Prostate gland (tissue), 2 donors: ENCODE measurements around the gene SLC37A1. TPM values are rescaled to one million over a fixed set of nuclear protein-coding genes. Genes with fewer than 3 reads are reported as not detected.

Experiments
- DNase-seq: peaks from one replicate; pipeline ENCODE4 v3.0.0-alpha.2; 2019; ENCODE audit warnings: low spot score
- H3K27ac ChIP-seq, 2 donors: fragments of 200-600 bp; sonication (generic); 2 replicates each; pipeline ENCODE4 v1.5.1; 2017 to 2019
- H3K27me3 ChIP-seq: fragments of 200-600 bp; sonication (generic); replicated peaks from 2 replicates; pipeline ENCODE4 v1.5.1; 2019; ENCODE audit not compliant: insufficient read depth
- H3K36me3 ChIP-seq, 2 donors: fragments of 200-600 bp; sonication (generic); 1 replicate in 1 of 2; 2 replicates in 1 of 2; pipeline versions ENCODE4 v1.5.1 to v1.8.1; 2017 to 2019
- H3K4me1 ChIP-seq: fragments of 200-600 bp; sonication (generic); replicated peaks from 2 replicates; pipeline ENCODE4 v1.5.1; 2019
- H3K4me3 ChIP-seq, 2 donors: fragments of 200-600 bp; sonication (generic); 2 replicates each; pipeline ENCODE4 v1.5.1; 2017 to 2019
- H3K9me3 ChIP-seq: fragments of 200-600 bp; sonication (generic); 2 replicates; pipeline ENCODE4 v1.5.1; 2017
- POLR2A ChIP-seq: fragments of 450-650 bp; IDR thresholded peaks from one replicate; pipeline ENCODE4 v1.6.1; 2016; ENCODE audit warnings: antibody characterized with exemption, mild to moderate bottlenecking
- POLR2AphosphoS5 ChIP-seq: sonication (generic); formaldehyde crosslinking; IDR thresholded peaks from one replicate; pipeline ENCODE4 v1.6.1; 2017; ENCODE audit warnings: antibody characterized with exemption
- WGBS: methylation state at CpG from one replicate; pipeline ENCODE4 v1.1.5; 2018; 5-methylcytosine and 5-hydroxymethylcytosine counted together
- intact Hi-C: fragments of 100-400 bp; cut with DNase I; formaldehyde crosslinking; loops from one replicate; pipeline ENCODE4 v1.14.2; 2022
- total RNA-seq, 2 donors: library from RNA; depleted of rRNA; stranded (reverse); fragments of >200 nt; gene quantifications; one replicate each; pipeline ENCODE4 v1.1.0, GENCODE V29; 2016
- TF ChIP-seq, protein P1 (sequence below), 4 experiments: fragments of 200-600 bp in 2 of 4; fragments of 450-650 bp in 2 of 4; sonication (generic) in 2 of 4; IDR thresholded peaks; 1 replicate in 3 of 4; 2 replicates in 1 of 4; pipeline ENCODE4 v1.5.1; 2016 to 2019; ENCODE audit warnings: antibody characterized with exemption in 4 of 4, mild to moderate bottlenecking in 2 of 4, moderate library complexity in 2 of 4

Gene SLC37A1
- total RNA-seq, 2 donors from 2014 or later = 44.2 to 49.6 TPM

DNA sequence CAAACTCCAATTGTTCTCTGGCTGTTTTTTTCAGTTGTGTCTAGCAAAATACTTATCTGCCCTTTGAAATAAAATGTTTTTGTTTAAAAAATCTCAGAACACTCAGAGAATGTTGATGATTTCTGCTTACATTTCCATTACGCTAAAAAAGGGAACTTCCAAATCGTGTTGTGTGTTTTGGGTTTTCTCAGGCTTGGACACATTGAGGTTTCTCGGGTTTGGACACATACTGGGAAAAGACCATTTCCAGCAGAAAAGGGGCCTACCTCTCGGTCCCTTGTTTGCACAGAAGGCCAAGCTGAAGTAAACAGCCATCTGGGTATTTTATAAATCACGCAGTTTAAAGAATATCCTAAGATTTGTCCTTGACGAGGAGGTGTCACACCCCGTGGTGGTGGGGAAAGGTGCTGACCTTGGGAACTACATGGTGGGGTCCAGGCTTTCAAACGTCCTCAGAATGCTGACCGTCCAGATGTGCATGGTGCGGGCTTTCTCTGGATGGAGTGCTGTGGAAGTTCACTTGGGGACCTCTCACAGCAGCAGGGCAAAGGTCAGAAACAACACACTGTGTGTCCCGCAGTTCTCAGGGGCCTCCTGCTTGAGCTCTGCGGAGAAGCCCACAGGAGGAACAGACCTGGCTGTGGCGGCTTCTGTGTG is 67.8 kb downstream of the SLC37A1 start:
- 82% methylated on average over 13 of the region's 13 CpGs for WGBS

DNA sequence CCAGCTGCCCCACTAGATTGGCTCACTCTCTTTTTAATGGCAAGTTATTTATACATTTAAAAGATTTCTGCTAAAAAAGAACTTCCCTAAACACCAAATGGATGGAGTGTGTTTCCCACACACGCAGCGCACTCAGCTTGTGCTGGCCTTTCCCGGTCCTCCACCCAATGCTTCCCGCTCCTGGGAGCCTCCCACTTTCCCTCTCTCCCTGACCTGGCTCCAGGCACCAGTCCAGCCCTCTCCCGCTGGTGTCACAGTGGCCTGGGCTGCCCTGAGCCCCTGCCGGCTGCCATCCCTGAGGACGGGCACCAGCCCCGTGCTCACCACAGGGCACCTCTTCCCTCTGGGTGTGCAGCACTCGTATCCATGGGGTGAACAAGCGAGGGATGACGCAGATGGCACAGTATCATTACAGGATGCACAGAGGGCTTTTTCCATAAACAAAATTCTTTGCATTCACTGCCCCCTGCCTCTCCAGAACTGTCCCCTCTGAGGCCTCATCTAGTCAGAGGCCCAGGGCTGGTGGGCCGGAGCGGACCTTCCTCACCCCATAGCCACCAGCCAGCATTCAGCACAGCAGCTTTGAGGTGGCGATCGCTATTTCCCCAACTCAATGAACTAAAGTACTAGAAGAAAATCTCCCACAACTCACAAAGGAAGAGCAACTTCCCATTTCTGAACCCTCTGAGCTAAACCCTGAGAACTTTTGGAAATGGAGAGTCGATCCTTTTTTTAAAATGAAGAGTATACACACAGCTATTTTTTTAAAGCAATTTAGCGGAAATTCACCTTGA is 68.5 kb downstream of the SLC37A1 start:
- no peaks in the 10 kb centered on the region for H3K27me3 ChIP-seq
- no peak for TF ChIP-seq POLR2A
- TF ChIP-seq, protein P1, sequence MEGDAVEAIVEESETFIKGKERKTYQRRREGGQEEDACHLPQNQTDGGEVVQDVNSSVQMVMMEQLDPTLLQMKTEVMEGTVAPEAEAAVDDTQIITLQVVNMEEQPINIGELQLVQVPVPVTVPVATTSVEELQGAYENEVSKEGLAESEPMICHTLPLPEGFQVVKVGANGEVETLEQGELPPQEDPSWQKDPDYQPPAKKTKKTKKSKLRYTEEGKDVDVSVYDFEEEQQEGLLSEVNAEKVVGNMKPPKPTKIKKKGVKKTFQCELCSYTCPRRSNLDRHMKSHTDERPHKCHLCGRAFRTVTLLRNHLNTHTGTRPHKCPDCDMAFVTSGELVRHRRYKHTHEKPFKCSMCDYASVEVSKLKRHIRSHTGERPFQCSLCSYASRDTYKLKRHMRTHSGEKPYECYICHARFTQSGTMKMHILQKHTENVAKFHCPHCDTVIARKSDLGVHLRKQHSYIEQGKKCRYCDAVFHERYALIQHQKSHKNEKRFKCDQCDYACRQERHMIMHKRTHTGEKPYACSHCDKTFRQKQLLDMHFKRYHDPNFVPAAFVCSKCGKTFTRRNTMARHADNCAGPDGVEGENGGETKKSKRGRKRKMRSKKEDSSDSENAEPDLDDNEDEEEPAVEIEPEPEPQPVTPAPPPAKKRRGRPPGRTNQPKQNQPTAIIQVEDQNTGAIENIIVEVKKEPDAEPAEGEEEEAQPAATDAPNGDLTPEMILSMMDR (IDR thresholded peaks at IDR 0.05) = no peak
- no peak for TF ChIP-seq POLR2AphosphoS5
- H3K4me1 ChIP-seq = no peaks in the 10 kb centered on the region
- no peak overlapping the region for H3K4me3 ChIP-seq
- no peak for DNase-seq
- H3K9me3 ChIP-seq = no peaks in the 10 kb centered on the region
- H3K36me3 ChIP-seq = no peaks in the 10 kb centered on the region
- no peak overlapping the region for H3K27ac ChIP-seq
- intact Hi-C loops = no loop called here
- 93% methylated on average over 17 of the region's 17 CpGs for WGBS

More for the DNA sequence above, 67.8 kb downstream of the SLC37A1 start:
- TF ChIP-seq POLR2AphosphoS5 = no peak
- intact Hi-C loops = no loop called here
- DNase-seq = no peak
- H3K4me1 ChIP-seq = no peaks in the 10 kb centered on the region
- no peaks in the 10 kb centered on the region for H3K36me3 ChIP-seq
- no peak overlapping the region for H3K27ac ChIP-seq
- no peaks in the 10 kb centered on the region for H3K27me3 ChIP-seq
- no peak overlapping the region for H3K4me3 ChIP-seq
- no peaks in the 10 kb centered on the region for H3K9me3 ChIP-seq

DNA sequence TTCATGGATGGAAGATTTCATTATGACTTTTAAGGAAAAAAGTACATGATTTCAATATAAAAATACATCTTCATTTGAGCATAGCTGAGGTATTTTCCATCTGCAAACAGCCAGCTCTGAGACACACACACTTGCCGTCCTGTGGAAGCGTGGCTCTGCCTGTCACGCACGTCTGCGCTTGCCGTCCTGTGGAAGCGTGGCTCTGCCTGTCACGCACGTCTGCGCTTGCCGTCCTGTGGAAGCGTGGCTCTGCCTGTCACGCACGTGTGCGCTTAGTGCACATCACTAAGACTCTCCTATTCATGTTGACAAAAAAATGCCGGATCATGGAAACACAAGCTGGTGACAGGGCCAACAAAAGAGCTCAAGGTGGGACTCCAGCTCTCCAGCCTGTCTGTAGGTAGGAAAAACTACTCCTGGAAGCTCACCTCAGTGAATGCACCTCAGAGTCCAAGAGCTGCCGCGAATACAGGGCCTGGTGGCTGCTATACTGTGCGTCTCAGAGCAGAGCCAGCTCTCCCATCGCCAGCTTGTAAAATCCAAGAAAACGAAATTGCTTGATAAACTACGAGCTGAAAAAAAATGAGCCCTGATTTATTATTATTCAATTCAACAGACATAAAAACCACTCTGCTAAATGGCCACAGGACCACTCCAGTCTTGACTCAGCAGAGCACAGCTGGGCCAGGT is 69.3 kb downstream of the SLC37A1 start:
- H3K36me3 ChIP-seq = no peaks in the 10 kb centered on the region
- H3K27me3 ChIP-seq = no peaks in the 10 kb centered on the region
- no peak overlapping the region for H3K4me3 ChIP-seq
- H3K4me1 ChIP-seq = no peaks in the 10 kb centered on the region
- H3K27ac ChIP-seq = no peak overlapping the region
- no peak for DNase-seq
- TF ChIP-seq POLR2A (no peak), POLR2AphosphoS5 (no peak)
- TF ChIP-seq, protein P1 (IDR thresholded peaks at IDR 0.05) = no peak
- WGBS = 67% methylated on average over 22 of the region's 22 CpGs
- intact Hi-C loops = no loop called here
- no peaks in the 10 kb centered on the region for H3K9me3 ChIP-seq

DNA sequence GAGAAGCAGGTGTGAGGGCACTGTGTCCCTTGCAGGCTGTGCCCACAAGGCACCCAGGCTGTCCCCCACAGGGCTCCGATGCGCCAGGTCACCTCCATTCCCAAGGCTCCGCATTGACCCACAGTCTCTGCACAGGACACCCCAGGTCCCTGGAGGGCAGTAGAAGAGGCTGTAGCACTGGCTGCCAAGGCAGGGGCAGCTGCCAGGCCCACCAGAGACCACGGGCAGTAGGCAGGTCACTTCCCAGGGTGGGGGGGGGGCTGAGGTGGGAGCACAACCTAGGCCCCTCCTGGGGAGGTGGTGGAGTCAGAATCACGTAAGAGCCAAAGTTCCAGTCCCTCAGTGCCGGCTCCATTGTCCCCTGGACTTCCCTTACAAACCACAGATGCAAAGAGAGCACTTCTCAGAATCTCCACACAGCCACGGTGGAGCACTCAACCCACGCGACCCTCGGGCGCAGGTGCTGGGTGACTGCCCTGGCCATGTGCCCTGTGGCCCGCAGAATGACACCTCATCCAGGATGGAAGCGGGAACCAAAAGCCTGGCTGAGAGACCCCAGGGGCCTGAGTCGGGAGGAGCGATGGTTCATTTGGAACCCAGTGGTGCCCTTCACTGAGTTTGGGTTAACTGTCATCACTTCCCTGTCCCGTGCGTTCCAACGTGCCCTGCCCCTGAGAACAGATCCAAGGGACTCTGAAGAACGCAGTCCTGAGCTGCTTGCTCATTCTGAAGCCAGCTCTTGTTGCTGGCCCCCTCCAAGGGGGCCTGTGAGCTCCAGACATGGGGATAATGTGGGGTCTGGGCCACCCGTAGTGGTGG is 70.0 kb downstream of the SLC37A1 start:
- 75% methylated on average over 19 of the region's 20 CpGs for WGBS
- H3K27ac ChIP-seq = no peak overlapping the region
- intact Hi-C loops = no loop called here

More for the DNA sequence above, 70.0 kb downstream of the SLC37A1 start:
- Histone ChIP-seq H3K36me3 (no peaks in the 10 kb centered on the region), H3K4me1 (no peaks in the 10 kb centered on the region), H3K4me3 (no peak overlapping the region), H3K9me3 (no peaks in the 10 kb centered on the region), H3K27me3 (no peaks in the 10 kb centered on the region)
- DNase-seq = no peak
- TF ChIP-seq, protein P1 (IDR thresholded peaks at IDR 0.05) = no peak
- TF ChIP-seq POLR2AphosphoS5 (no peak), POLR2A (no peak)
